Ascending aorta (tissue), 2 donors: ENCODE results near the gene MOB3A. TPM values are rescaled to one million over a fixed set of nuclear protein-coding genes. Genes with fewer than 3 reads are reported as not detected.

Experiments
- DNase-seq, 2 donors: peaks; one replicate each; pipeline ENCODE4 v3.0.0-alpha.2; 2019; ENCODE audit warnings: low spot score in 2 of 2
- H3K27ac ChIP-seq, 2 donors: fragments of 200-600 bp; sonication (generic); one replicate each; pipeline ENCODE4 v1.5.1; 2016 to 2017; ENCODE audit warnings: mild to moderate bottlenecking in 1 of 2
- H3K27me3 ChIP-seq: fragments of 200-600 bp; sonication (generic); one replicate; pipeline ENCODE4 v1.5.1; 2017
- H3K36me3 ChIP-seq, 2 donors: fragments of 200-600 bp; sonication (generic); one replicate each; pipeline ENCODE4 v1.5.1; 2016
- H3K4me1 ChIP-seq, 2 donors: fragments of 200-600 bp; sonication (generic); one replicate each; pipeline ENCODE4 v1.5.1; 2016 to 2017; ENCODE audit warnings: mild to moderate bottlenecking in 1 of 2
- H3K4me3 ChIP-seq, 2 donors: fragments of 200-600 bp; sonication (generic); one replicate each; pipeline ENCODE4 v1.5.1; 2016 to 2017; ENCODE audit warnings: mild to moderate bottlenecking in 1 of 2
- H3K9me3 ChIP-seq, 2 donors: fragments of 200-600 bp; sonication (generic); one replicate each; pipeline ENCODE4 v1.5.1; 2016
- intact Hi-C: fragments of 100-400 bp; cut with DNase I; formaldehyde crosslinking; loops from one replicate; pipeline ENCODE4 v1.15.1; 2023
- total RNA-seq: library from RNA; depleted of rRNA; stranded (reverse); fragments of >200 nt; gene quantifications from one replicate; pipeline ENCODE4 v1.1.0, GENCODE V29; 2016
- TF ChIP-seq, protein P1 (sequence below), 3 experiments: fragments of 200-600 bp in 2 of 3; fragments of 450-650 bp in 1 of 3; sonication (generic) in 2 of 3; IDR thresholded peaks; one replicate each; pipeline ENCODE4 v1.5.1; 2016 to 2019; ENCODE audit warnings: antibody characterized with exemption in 3 of 3, mild to moderate bottlenecking in 1 of 3, moderate library complexity in 1 of 3

Gene MOB3A
- total RNA-seq, 1 donor from 2014 or later: 44.4 TPM

DNA sequence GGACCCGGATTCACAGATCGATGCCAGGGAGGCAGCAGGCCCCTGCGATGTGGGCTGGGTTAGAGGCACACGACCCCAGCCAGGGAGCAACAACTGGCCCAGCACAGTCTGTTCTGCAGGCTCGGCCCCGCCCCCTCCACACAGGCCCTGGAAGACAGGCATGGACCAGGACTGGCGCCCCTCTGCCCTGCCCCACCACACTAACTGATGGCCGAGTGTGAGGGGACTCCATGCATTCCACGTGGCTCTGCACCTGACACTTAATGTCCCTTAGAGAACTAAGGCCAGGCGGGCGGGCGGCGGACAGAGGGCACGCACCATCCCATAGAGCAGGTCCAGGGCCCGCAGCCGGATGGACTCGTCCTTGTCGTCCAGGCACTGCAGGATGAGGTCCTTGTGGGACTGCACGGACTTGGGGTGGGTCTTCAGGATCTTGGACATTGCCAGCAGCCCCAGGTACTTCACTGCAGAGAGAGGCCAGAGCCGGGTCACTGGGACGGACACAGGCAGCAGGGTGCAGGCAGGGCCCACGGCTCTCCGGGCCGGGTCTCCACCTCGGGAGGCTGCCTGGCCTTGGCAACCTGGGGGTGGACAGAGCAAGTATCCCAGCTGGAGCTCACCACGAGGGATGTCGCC is 25.4 kb upstream of the MOB3A start:
- no peak for DNase-seq
- intact Hi-C loops: no loop called here
- no peak overlapping the region for H3K4me3 ChIP-seq
- H3K27ac ChIP-seq: no peak overlapping the region
- H3K4me1 ChIP-seq: no peaks in the 10 kb centered on the region
- no peaks in the 10 kb centered on the region for H3K27me3 ChIP-seq
- TF ChIP-seq, protein P1, sequence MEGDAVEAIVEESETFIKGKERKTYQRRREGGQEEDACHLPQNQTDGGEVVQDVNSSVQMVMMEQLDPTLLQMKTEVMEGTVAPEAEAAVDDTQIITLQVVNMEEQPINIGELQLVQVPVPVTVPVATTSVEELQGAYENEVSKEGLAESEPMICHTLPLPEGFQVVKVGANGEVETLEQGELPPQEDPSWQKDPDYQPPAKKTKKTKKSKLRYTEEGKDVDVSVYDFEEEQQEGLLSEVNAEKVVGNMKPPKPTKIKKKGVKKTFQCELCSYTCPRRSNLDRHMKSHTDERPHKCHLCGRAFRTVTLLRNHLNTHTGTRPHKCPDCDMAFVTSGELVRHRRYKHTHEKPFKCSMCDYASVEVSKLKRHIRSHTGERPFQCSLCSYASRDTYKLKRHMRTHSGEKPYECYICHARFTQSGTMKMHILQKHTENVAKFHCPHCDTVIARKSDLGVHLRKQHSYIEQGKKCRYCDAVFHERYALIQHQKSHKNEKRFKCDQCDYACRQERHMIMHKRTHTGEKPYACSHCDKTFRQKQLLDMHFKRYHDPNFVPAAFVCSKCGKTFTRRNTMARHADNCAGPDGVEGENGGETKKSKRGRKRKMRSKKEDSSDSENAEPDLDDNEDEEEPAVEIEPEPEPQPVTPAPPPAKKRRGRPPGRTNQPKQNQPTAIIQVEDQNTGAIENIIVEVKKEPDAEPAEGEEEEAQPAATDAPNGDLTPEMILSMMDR (IDR thresholded peaks at IDR 0.05): no peak
- H3K9me3 ChIP-seq: no peaks in the 10 kb centered on the region
- peaks cover 84 to 85% of the 10 kb centered on the region in 2 donors for H3K36me3 ChIP-seq

DNA sequence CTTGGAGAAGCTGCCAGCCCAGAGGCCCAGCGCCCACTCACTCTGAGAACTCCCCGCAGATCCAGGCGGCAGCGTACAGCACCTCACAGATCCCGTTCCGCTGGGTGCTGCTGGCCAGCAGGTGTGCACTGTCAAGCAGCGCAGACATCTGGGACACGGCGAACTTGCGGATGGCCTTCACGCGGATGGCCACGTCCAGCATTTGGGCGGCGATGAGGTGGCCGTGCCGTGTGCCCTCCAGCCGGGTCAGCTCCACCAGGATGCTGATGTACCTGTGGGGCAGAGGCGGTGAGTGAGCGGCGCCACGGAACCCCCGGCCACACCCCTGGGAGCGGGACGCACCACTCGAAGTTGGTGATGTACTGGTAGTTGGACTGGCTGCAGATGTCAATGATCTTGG is 24.7 kb upstream of the MOB3A start:
- DNase-seq: no peak
- Histone ChIP-seq H3K36me3 (peaks cover 85 to 86% of the 10 kb centered on the region in 2 donors), H3K4me3 (no peak overlapping the region)

DNA sequence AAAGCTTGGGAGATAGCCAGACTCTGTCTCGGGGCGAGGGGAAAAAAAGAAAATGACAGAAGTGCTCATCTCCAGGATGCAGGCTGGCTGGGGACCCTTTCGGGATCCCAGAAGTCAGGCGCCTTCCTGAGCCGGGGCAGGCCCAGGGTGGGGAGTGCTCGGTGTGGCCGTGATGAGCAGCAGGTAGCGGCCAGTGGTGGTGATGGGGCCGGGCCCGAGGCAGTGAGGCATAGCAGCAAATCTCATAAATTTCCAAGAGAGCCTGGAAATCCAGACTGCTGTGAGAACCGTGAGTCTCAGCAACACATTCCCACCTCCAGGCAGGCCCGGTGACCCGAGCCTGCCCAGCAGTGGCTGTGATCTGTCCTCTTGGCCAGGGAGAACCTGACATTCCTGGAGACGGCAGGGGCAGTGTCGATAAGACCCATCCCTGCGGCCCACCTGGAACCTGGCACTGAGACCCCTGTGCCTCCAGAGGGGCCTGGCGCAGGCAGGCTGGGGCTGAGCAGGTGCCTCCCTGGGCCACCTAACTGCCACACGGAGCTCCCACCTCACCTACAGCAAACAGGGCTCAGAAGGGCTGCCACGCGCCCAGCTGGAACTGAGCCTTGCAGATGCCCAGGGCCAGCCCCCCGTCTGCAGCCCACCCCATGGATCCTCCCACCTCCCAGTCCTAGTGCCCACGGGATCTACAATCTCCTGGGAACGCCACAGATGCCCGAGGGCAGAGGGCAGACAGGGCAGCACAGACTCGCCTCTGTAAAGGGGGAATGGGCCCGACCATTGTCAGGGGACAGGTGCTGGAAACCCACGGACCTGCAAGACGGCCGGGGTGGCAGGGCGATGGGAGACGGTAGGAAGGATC is 24.0 kb upstream of the MOB3A start:
- no peak overlapping the region for H3K27ac ChIP-seq
- no peaks in the 10 kb centered on the region for H3K27me3 ChIP-seq
- H3K4me3 ChIP-seq: no peak overlapping the region
- no peak for DNase-seq
- peaks cover 87 to 89% of the 10 kb centered on the region in 2 donors for H3K36me3 ChIP-seq
- intact Hi-C loops: no loop called here
- no peaks in the 10 kb centered on the region for H3K9me3 ChIP-seq
- TF ChIP-seq, protein P1 (IDR thresholded peaks at IDR 0.05): no peak
- no peaks in the 10 kb centered on the region for H3K4me1 ChIP-seq

More for the DNA sequence above, 24.7 kb upstream of the MOB3A start:
- H3K4me1 ChIP-seq: no peaks in the 10 kb centered on the region
- no peak overlapping the region for H3K27ac ChIP-seq
- H3K27me3 ChIP-seq: no peaks in the 10 kb centered on the region
- TF ChIP-seq, protein P1 (IDR thresholded peaks at IDR 0.05): no peak
- intact Hi-C loops: no loop called here
- no peaks in the 10 kb centered on the region for H3K9me3 ChIP-seq

DNA sequence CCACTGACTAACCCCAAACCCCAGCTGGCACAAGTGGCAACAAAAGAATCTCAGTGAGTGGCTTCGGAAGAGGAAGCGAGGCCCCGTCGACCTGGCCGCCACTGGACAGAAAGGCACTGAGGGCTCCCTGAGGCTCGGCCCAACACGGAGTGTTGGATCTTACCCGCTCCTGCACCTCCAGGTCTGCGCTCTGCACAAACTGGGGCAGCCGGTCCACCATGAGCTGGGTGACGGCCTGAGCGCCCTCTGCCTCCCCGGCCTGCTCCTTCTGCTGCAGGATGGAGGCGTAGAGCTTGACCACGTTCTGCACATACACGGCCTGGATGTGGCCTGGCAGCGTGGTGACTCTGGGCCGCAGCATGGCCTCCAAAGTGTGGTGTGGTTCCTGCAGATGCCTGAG is 22.3 kb upstream of the MOB3A start:
- no peaks in the 10 kb centered on the region for H3K9me3 ChIP-seq
- intact Hi-C loops: no loop called here
- TF ChIP-seq, protein P1 (IDR thresholded peaks at IDR 0.05): no peak
- H3K27ac ChIP-seq: no peak overlapping the region
- H3K36me3 ChIP-seq: peaks cover 93 to 96% of the 10 kb centered on the region in 2 donors
- H3K4me1 ChIP-seq: no peaks in the 10 kb centered on the region
- H3K27me3 ChIP-seq: no peaks in the 10 kb centered on the region
- H3K4me3 ChIP-seq: no peak overlapping the region
- DNase-seq: no peak

GRCh38 chr19:2117215-2117960 is 21.3 kb upstream of the MOB3A start:
- Histone ChIP-seq H3K9me3 (no peaks in the 10 kb centered on the region), H3K36me3 (peaks cover 93 to 96% of the 10 kb centered on the region in 2 donors), H3K4me3 (no peak overlapping the region), H3K27ac (no peak overlapping the region), H3K27me3 (no peaks in the 10 kb centered on the region), H3K4me1 (no peaks in the 10 kb centered on the region)
- no peak for DNase-seq
- intact Hi-C loops: no loop called here
- TF ChIP-seq, protein P1 (IDR thresholded peaks at IDR 0.05): no peak
